ENCODE data around the gene CREB3.
A peak's percentile ranks its signal among the peaks of the same experiment; 100 is the strongest.

The CREB3 gene

DNA sequence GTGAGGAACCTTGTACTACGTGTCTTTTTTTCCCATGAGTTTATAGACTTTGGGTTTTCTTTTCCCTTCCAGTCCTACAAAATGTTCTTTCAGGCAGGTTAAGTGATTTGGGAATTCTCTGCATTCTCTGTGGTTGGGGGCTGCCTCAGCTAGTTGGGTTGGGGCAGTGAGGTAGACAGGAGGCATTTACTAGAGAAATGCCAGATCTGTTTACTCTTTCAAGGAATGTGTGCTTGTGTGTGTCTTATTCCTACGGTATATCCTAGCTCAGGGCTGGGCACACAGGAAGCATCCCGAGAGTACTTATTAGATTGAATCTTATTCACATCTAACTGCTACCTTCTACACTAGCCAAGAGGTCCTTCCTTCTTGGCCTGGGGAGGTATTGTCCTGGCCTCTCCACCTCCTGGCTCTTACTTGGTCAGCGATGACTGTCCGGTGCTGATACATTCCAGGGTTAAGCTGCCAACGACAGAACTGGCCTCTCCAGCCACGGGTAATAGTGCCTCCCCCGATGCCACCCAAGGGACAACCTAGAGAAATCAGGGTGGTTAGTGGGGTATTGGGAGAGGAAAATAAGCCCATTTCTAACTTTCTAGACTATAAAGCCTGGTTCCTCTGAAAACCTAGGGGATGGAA lies 11.5 kb downstream of the CREB3 start:
- Histone ChIP-seq H3K9ac (ENCODE audit: low read depth, low read length) (no peak overlapping the region), H3K36me3 (ENCODE audit: insufficient read depth, low read length) (peaks cover 44% of the 10 kb centered on the region), H3K79me2 (ENCODE audit: insufficient read depth, low read length) (peaks cover 21% of the 10 kb centered on the region), H2AFZ (ENCODE audit: low read depth, low read length) (no peak overlapping the region), H3K4me2 (ENCODE audit: insufficient read depth, low read length) (no peak overlapping the region), H3K4me3 (ENCODE audit: low read depth in 1 of 2, low read length in 2 of 2) (no peak overlapping the region), H3K27me3 (ENCODE audit: insufficient read depth, low read length, poor library complexity) (no peaks in the 10 kb centered on the region), H4K20me1 (ENCODE audit: insufficient read depth, low read length) (no peaks in the 10 kb centered on the region), H3K9me3 (ENCODE audit: insufficient read depth, low read length, severe bottlenecking) (no peaks in the 10 kb centered on the region), H3K4me1 (ENCODE audit: insufficient read depth, low read length) (peaks cover 37% of the 10 kb centered on the region), H3K27ac (ENCODE audit: low read length) (no peak overlapping the region)
- no peak for TF ChIP-seq EZH2 (IDR thresholded peaks at IDR 0.05; ENCODE audit: borderline replicate concordance, low read depth, low read length, severe bottlenecking)
- TF ChIP-seq, protein P1, sequence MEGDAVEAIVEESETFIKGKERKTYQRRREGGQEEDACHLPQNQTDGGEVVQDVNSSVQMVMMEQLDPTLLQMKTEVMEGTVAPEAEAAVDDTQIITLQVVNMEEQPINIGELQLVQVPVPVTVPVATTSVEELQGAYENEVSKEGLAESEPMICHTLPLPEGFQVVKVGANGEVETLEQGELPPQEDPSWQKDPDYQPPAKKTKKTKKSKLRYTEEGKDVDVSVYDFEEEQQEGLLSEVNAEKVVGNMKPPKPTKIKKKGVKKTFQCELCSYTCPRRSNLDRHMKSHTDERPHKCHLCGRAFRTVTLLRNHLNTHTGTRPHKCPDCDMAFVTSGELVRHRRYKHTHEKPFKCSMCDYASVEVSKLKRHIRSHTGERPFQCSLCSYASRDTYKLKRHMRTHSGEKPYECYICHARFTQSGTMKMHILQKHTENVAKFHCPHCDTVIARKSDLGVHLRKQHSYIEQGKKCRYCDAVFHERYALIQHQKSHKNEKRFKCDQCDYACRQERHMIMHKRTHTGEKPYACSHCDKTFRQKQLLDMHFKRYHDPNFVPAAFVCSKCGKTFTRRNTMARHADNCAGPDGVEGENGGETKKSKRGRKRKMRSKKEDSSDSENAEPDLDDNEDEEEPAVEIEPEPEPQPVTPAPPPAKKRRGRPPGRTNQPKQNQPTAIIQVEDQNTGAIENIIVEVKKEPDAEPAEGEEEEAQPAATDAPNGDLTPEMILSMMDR (IDR thresholded peaks at IDR 0.05; ENCODE audit: borderline replicate concordance, extremely low read depth, low read length, poor library complexity, severe bottlenecking) = no peak
- ATAC-seq (ENCODE audit: insufficient read depth, low read depth) (no peak), DNase-seq (no peak)

GRCh38 chr9:35745569-35745968 lies 13.1 kb downstream of the CREB3 start:
- TF ChIP-seq EZH2 (IDR thresholded peaks at IDR 0.05; ENCODE audit: borderline replicate concordance, low read depth, low read length, severe bottlenecking) = no peak
- TF ChIP-seq, protein P1 (IDR thresholded peaks at IDR 0.05; ENCODE audit: borderline replicate concordance, extremely low read depth, low read length, poor library complexity, severe bottlenecking) = no peak
- H3K9ac ChIP-seq (ENCODE audit: low read depth, low read length) = no peak overlapping the region
- H2AFZ ChIP-seq (ENCODE audit: low read depth, low read length) = no peak overlapping the region
- H3K4me1 ChIP-seq (ENCODE audit: insufficient read depth, low read length) = peaks cover 50% of the 10 kb centered on the region
- peaks cover 29% of the 10 kb centered on the region for H3K36me3 ChIP-seq (ENCODE audit: insufficient read depth, low read length)
- H3K27ac ChIP-seq (ENCODE audit: low read length) = no peak overlapping the region
- no peaks in the 10 kb centered on the region for H4K20me1 ChIP-seq (ENCODE audit: insufficient read depth, low read length)
- H3K4me2 ChIP-seq (ENCODE audit: insufficient read depth, low read length) = peak overlapping the region; percentile 98
- H3K9me3 ChIP-seq (ENCODE audit: insufficient read depth, low read length, severe bottlenecking) = no peaks in the 10 kb centered on the region
- no peak overlapping the region for H3K4me3 ChIP-seq (ENCODE audit: low read depth in 1 of 2, low read length in 2 of 2)
- no peaks in the 10 kb centered on the region for H3K27me3 ChIP-seq (ENCODE audit: insufficient read depth, low read length, poor library complexity)
- ATAC-seq (ENCODE audit: insufficient read depth, low read depth) = no peak
- H3K79me2 ChIP-seq (ENCODE audit: insufficient read depth, low read length) = peaks cover 21% of the 10 kb centered on the region
- no peak for DNase-seq

GRCh38 chr9:35746583-35746982 lies 14.1 kb downstream of the CREB3 start:
- Histone ChIP-seq H3K9me3 (ENCODE audit: insufficient read depth, low read length, severe bottlenecking) (no peaks in the 10 kb centered on the region), H3K9ac (ENCODE audit: low read depth, low read length) (peak overlapping the region; percentile 20; the same call in 1 of the 2 replicates), H3K4me2 (ENCODE audit: insufficient read depth, low read length) (peak overlapping the region; percentile 98), H2AFZ (ENCODE audit: low read depth, low read length) (no peak overlapping the region), H3K79me2 (ENCODE audit: insufficient read depth, low read length) (peaks cover 21% of the 10 kb centered on the region), H3K4me1 (ENCODE audit: insufficient read depth, low read length) (peaks cover 52% of the 10 kb centered on the region), H3K27me3 (ENCODE audit: insufficient read depth, low read length, poor library complexity) (no peaks in the 10 kb centered on the region), H4K20me1 (ENCODE audit: insufficient read depth, low read length) (no peaks in the 10 kb centered on the region), H3K36me3 (ENCODE audit: insufficient read depth, low read length) (peaks cover 23% of the 10 kb centered on the region), H3K4me3 (ENCODE audit: low read depth in 1 of 2, low read length in 2 of 2) (peak overlapping the region in 1 of 2 experiments; percentile 78; a peak in 2 of 4 replicates), H3K27ac (ENCODE audit: low read length) (no peak overlapping the region)
- ATAC-seq (ENCODE audit: insufficient read depth, low read depth) = no peak
- TF ChIP-seq EZH2 (IDR thresholded peaks at IDR 0.05; ENCODE audit: borderline replicate concordance, low read depth, low read length, severe bottlenecking) = no peak
- TF ChIP-seq, protein P1 (IDR thresholded peaks at IDR 0.05; ENCODE audit: borderline replicate concordance, extremely low read depth, low read length, poor library complexity, severe bottlenecking) = no peak
- no peak for DNase-seq

Measured in DND-41 (cell line).